ENCODE measurements around the gene TMEM52. TPM values are rescaled to one million over a fixed set of nuclear protein-coding genes. Genes with fewer than 3 reads are reported as not detected.

TMEM52 gene
- total and polyA plus RNA-seq, 2 of the 13 experiments (the other 11 are each of a cell fraction or from before 2014, with no cell fraction given), result 13.2 to 18.7 TPM

GRCh38 chr1:1906185-1907097 is 12.6 kb downstream of the TMEM52 start (continued):
- peak; percentile 89 for TF ChIP-seq ESRRA (CRISPR knock-in tag; IDR thresholded peaks at IDR 0.05; ENCODE audit: low read depth)
- TF ChIP-seq SALL1 (CRISPR knock-in tag; IDR thresholded peaks at IDR 0.05), result peak; percentile 76
- peak; percentile 40; the same call in 1 of the 2 replicates for TF ChIP-seq YEATS2 (CRISPR knock-in tag; IDR thresholded peaks at IDR 0.05; ENCODE audit: borderline replicate concordance)
- peak; percentile 56 for TF ChIP-seq THAP11 (CRISPR knock-in tag; IDR thresholded peaks at IDR 0.05)
- TF ChIP-seq U2AF2 (IDR thresholded peaks at IDR 0.05; ENCODE audit: low read depth, low read length), result no peak

- no peak overlapping the region for H3K27ac ChIP-seq (ENCODE audit: extremely low read length, insufficient read depth, low read length)
- intact Hi-C loops (cut with micrococcal nuclease; ENCODE audit: unreplicated experiment) (loop anchor here (10.0 kb wide), 1 partner anchor 48 kb away; no protein-coding TSS in a partner anchor), in situ Hi-C loops (cut with HindIII; ENCODE audit: extremely low pct_ligation_motif_present, low pct_unique_long_range_greater_than_20kb) (loop anchor here (10.0 kb wide), 1 partner anchor 118 kb away; no protein-coding TSS in a partner anchor)
- H3K9me3 ChIP-seq (ENCODE audit: low read length), result no peaks in the 10 kb centered on the region
- H3K4me1 ChIP-seq (ENCODE audit: insufficient read depth, low read length), result peaks cover 58% of the 10 kb centered on the region
- no peak overlapping the region for H3K4me3 ChIP-seq (replicated peaks in 1 of 3; ENCODE audit: insufficient read depth in 1 of 3, low read depth in 2 of 3, low read length in 3 of 3)
- H3K27me3 ChIP-seq (ENCODE audit: control insufficient read depth in 1 of 2, insufficient read depth in 2 of 2, low read length in 2 of 2), result no peaks in the 10 kb centered on the region; a peak in 1 of 5 replicates
- BruUV-seq (replicated peaks), result no TSS peak
- H3K79me2 ChIP-seq (ENCODE audit: insufficient read depth, low read length), result no peaks in the 10 kb centered on the region
- DNase-seq (ENCODE audit: low spot score), result no peak
- H3K4me2 ChIP-seq (ENCODE audit: low read depth, low read length), result no peak overlapping the region
- ChIA-PET CTCF (ENCODE audit: low intra/inter-chr PET ratio, low total read pairs) (no interaction called here), POLR2A (no interaction called here)
- H3K9ac ChIP-seq (ENCODE audit: insufficient read depth, low read depth, low read length), result no peak overlapping the region
- ATAC-seq, result no peak
- no peaks in the 10 kb centered on the region for H4K20me1 ChIP-seq (ENCODE audit: insufficient read depth, low read length)
- WGBS (ENCODE audit: low lambda C conversion rate), result 93% methylated on average over 12 of the region's 12 CpGs
- H3K36me3 ChIP-seq (replicated peaks in 1 of 2; ENCODE audit: control insufficient read depth in 1 of 2, insufficient read depth in 2 of 2, low read length in 2 of 2), result no peaks in the 10 kb centered on the region
- H2AFZ ChIP-seq (ENCODE audit: low read length), result no peak overlapping the region
- no peak for FAIRE-seq
- TF ChIP-seq MAX (IDR thresholded peaks at IDR 0.05) (no peak), HDAC1 (CRISPR knock-in tag; IDR thresholded peaks at IDR 0.05) (no peak), HOXA3 (CRISPR knock-in tag; IDR thresholded peaks at IDR 0.05) (no peak), ZNF331 (CRISPR knock-in tag; IDR thresholded peaks at IDR 0.05) (no peak), SRY (CRISPR knock-in tag; IDR thresholded peaks at IDR 0.05) (no peak), DMAP1 (CRISPR knock-in tag; IDR thresholded peaks at IDR 0.05) (no peak), MEF2D (CRISPR knock-in tag; IDR thresholded peaks at IDR 0.05) (no peak), HES4 (CRISPR knock-in tag; IDR thresholded peaks at IDR 0.05; ENCODE audit: borderline replicate concordance) (no peak), DMTF1 (CRISPR knock-in tag; IDR thresholded peaks at IDR 0.05) (no peak), RFX3 (CRISPR knock-in tag; IDR thresholded peaks at IDR 0.05) (no peak), SNAPC4 (CRISPR knock-in tag; IDR thresholded peaks at IDR 0.05) (no peak)
These were observed 15.9 kb downstream of the TMEM52 start for GRCh38 chr1:1903224-1903623.
